Breast epithelium (tissue), 4 donors: ENCODE results near the gene LRIG2. TPM values are rescaled to one million over a fixed set of nuclear protein-coding genes. Genes with fewer than 3 reads are reported as not detected.

Experiments used
- DNase-seq, 2 donors: peaks; one replicate each; pipeline ENCODE4 v3.0.0-alpha.2; 2019; ENCODE audit warnings: low spot score in 2 of 2
- H3K27ac ChIP-seq, 2 donors: fragments of 200-600 bp; sonication (generic) in 1 of 2; one replicate each; pipeline ENCODE4 v1.5.1; 2016 to 2019; ENCODE audit warnings: mild to moderate bottlenecking in 1 of 2
- H3K27me3 ChIP-seq, 2 donors: fragments of 200-600 bp; sonication (generic) in 1 of 2; one replicate each; pipeline versions ENCODE4 v1.5.1 to v1.6.0; 2017 to 2019; ENCODE audit warnings: control low read depth in 1 of 2, mild to moderate bottlenecking in 1 of 2
- H3K36me3 ChIP-seq: fragments of 200-600 bp; one replicate; pipeline ENCODE4 v1.5.1; 2019
- H3K4me1 ChIP-seq, 2 donors: fragments of 200-600 bp; sonication (generic); one replicate each; pipeline ENCODE4 v1.5.1; 2016 to 2019; ENCODE audit warnings: control low read depth in 1 of 2
- H3K4me3 ChIP-seq, 3 donors: fragments of 200-600 bp; sonication (generic); 1 replicate in 2 of 3; 2 replicates in 1 of 3; pipeline ENCODE4 v1.5.1; 2016 to 2019; ENCODE audit warnings: mild to moderate bottlenecking in 3 of 3, moderate library complexity in 2 of 3
- H3K9me3 ChIP-seq, 2 donors: fragments of 200-600 bp; sonication (generic) in 1 of 2; one replicate each; pipeline ENCODE4 v1.5.1; 2016 to 2019; ENCODE audit warnings: control low read depth in 1 of 2
- CTCF ChIP-seq, 3 donors: fragments of 450-650 bp; IDR thresholded peaks; one replicate each; pipeline ENCODE4 v1.5.1; 2016 to 2017; ENCODE audit warnings: antibody characterized with exemption in 3 of 3, mild to moderate bottlenecking in 3 of 3, moderate library complexity in 3 of 3
- POLR2A ChIP-seq: fragments of 450-650 bp; IDR thresholded peaks from one replicate; pipeline ENCODE4 v1.6.1; 2016; ENCODE audit warnings: antibody characterized with exemption, mild to moderate bottlenecking, moderate library complexity
- POLR2AphosphoS5 ChIP-seq, 3 donors: sonication (generic); formaldehyde crosslinking; IDR thresholded peaks; one replicate each; pipeline ENCODE4 v1.6.1; 2017; ENCODE audit warnings: antibody characterized with exemption in 3 of 3
- intact Hi-C: fragments of 100-400 bp; cut with DNase I; formaldehyde crosslinking; loops from one replicate; pipeline ENCODE4 v1.15.1; 2023; ENCODE audit warnings: low total_unique reads
- total RNA-seq, 3 donors: library from RNA; depleted of rRNA; stranded (reverse); fragments of >200 nt; gene quantifications; one replicate each; pipeline ENCODE4 v1.1.0, GENCODE V29; 2016

LRIG2 gene
- total RNA-seq, 3 donors from 2014 or later = 20.0 to 39.8 (median 24.3) TPM

GRCh38 chr1:113118266-113118665 lies 45.3 kb downstream of the LRIG2 start:
- H3K36me3 ChIP-seq = peaks cover 25% of the 10 kb centered on the region
- no peak for DNase-seq
- TF ChIP-seq CTCF (IDR thresholded peaks at IDR 0.05) (no peak), POLR2A (no peak), POLR2AphosphoS5 (IDR thresholded peaks at IDR 0.05) (no peak)
- H3K4me3 ChIP-seq = no peak overlapping the region
- intact Hi-C loops = no loop called here
- H3K9me3 ChIP-seq = no peaks in the 10 kb centered on the region
- no peaks in the 10 kb centered on the region for H3K4me1 ChIP-seq
- H3K27ac ChIP-seq = no peak overlapping the region
- no peaks in the 10 kb centered on the region for H3K27me3 ChIP-seq

- no peak overlapping the region for H3K4me3 ChIP-seq
- no peaks in the 10 kb centered on the region for H3K9me3 ChIP-seq
- H3K27ac ChIP-seq = no peak overlapping the region
- no peak for DNase-seq
- TF ChIP-seq CTCF (IDR thresholded peaks at IDR 0.05) = no peak
- TF ChIP-seq POLR2AphosphoS5 (IDR thresholded peaks at IDR 0.05) = no peak
- TF ChIP-seq POLR2A = no peak
- H3K27me3 ChIP-seq = no peaks in the 10 kb centered on the region
- H3K36me3 ChIP-seq = peaks cover 3% of the 10 kb centered on the region
- intact Hi-C loops = no loop called here
- no peaks in the 10 kb centered on the region for H3K4me1 ChIP-seq
These were observed 50.7 kb downstream of the LRIG2 start for GRCh38 chr1:113123737-113124136.

GRCh38 chr1:113124366-113124765 lies 51.4 kb downstream of the LRIG2 start:
- no peaks in the 10 kb centered on the region for H3K9me3 ChIP-seq
- TF ChIP-seq POLR2AphosphoS5 (IDR thresholded peaks at IDR 0.05) (no peak), POLR2A (no peak), CTCF (IDR thresholded peaks at IDR 0.05) (no peak)
- no peaks in the 10 kb centered on the region for H3K4me1 ChIP-seq
- no peaks in the 10 kb centered on the region for H3K27me3 ChIP-seq
- no peak overlapping the region for H3K4me3 ChIP-seq
- DNase-seq = no peak
- intact Hi-C loops = no loop called here
- no peaks in the 10 kb centered on the region for H3K36me3 ChIP-seq
- H3K27ac ChIP-seq = no peak overlapping the region

- TF ChIP-seq POLR2A (no peak), POLR2AphosphoS5 (IDR thresholded peaks at IDR 0.05) (no peak), CTCF (IDR thresholded peaks at IDR 0.05) (no peak)
- DNase-seq = no peak
- intact Hi-C loops = no loop called here
- no peak overlapping the region for H3K27ac ChIP-seq
- no peaks in the 10 kb centered on the region for H3K4me1 ChIP-seq
- no peak overlapping the region for H3K4me3 ChIP-seq
- no peaks in the 10 kb centered on the region for H3K36me3 ChIP-seq
- no peaks in the 10 kb centered on the region for H3K9me3 ChIP-seq
- no peaks in the 10 kb centered on the region for H3K27me3 ChIP-seq
These were observed 52.5 kb downstream of the LRIG2 start for GRCh38 chr1:113125517-113125916.

- Histone ChIP-seq H3K36me3 (no peaks in the 10 kb centered on the region), H3K4me3 (no peak overlapping the region)
- intact Hi-C loops = no loop called here
These were observed 53.2 kb downstream of the LRIG2 start for GRCh38 chr1:113126207-113126606.

More at GRCh38 chr1:113126207-113126606, 53.2 kb downstream of the LRIG2 start:
- no peak overlapping the region for H3K27ac ChIP-seq
- no peak for DNase-seq
- no peaks in the 10 kb centered on the region for H3K27me3 ChIP-seq
- no peaks in the 10 kb centered on the region for H3K4me1 ChIP-seq
- no peaks in the 10 kb centered on the region for H3K9me3 ChIP-seq
- TF ChIP-seq CTCF (IDR thresholded peaks at IDR 0.05) = no peak
- no peak for TF ChIP-seq POLR2AphosphoS5 (IDR thresholded peaks at IDR 0.05)
- no peak for TF ChIP-seq POLR2A
